ENCODE measurements around the gene FAM168A.

The FAM168A gene

DNA sequence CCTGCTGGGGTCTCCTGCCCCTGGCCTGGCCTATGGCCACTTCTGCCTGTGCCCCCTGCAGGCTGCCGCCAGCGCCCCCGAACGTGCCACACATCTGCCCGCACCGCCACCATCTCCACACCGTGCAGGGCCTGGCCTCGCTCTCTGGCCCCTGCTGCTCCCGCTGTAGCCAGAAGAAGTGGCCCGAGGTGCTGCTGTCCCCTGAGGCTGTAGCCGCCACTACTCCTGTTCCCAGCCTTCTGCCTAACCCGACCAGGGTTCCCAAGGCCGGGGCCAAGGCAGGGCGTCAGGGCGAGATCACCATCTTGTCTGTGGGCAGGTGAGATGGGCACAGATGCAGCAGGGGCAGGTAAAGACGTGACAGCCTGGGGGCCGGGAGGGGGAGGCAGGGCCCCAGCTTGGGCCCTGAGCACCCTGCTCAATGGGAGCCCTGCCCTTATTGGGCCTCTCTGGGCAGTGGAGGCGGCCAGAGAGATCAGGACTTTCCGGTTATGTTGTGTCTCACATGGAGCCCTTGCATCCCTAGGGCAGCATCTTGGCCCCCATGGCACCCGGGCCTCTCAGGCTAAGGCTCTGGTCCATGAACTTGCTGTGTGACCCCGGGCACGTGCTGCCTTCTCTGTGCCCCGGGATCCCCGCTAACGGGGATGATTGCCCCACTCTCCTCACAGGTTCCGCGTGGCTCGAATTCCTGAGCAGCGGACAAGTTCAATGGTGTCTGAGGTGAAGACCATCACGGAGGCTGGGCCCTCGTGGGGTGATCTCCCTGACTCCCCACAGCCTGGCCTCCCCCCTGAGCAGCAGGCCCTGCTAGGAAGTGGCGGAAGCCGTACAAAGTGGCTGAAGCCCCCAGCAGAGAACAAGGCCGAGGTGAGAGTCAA lies 203.3 kb downstream of the FAM168A start:
- Histone ChIP-seq H3K9me3 (ENCODE audit: low read length) (no peaks in the 10 kb centered on the region), H3K4me1 (ENCODE audit: insufficient read depth, low read length) (peaks cover 2% of the 10 kb centered on the region), H3K4me3 (ENCODE audit: low read length) (no peak overlapping the region), H3K27me3 (ENCODE audit: insufficient read depth, low read length) (no peaks in the 10 kb centered on the region), H3K36me3 (ENCODE audit: insufficient read depth, low read length) (peaks cover 15% of the 10 kb centered on the region), H2AFZ (ENCODE audit: low read depth, low read length) (no peak overlapping the region)

DNA sequence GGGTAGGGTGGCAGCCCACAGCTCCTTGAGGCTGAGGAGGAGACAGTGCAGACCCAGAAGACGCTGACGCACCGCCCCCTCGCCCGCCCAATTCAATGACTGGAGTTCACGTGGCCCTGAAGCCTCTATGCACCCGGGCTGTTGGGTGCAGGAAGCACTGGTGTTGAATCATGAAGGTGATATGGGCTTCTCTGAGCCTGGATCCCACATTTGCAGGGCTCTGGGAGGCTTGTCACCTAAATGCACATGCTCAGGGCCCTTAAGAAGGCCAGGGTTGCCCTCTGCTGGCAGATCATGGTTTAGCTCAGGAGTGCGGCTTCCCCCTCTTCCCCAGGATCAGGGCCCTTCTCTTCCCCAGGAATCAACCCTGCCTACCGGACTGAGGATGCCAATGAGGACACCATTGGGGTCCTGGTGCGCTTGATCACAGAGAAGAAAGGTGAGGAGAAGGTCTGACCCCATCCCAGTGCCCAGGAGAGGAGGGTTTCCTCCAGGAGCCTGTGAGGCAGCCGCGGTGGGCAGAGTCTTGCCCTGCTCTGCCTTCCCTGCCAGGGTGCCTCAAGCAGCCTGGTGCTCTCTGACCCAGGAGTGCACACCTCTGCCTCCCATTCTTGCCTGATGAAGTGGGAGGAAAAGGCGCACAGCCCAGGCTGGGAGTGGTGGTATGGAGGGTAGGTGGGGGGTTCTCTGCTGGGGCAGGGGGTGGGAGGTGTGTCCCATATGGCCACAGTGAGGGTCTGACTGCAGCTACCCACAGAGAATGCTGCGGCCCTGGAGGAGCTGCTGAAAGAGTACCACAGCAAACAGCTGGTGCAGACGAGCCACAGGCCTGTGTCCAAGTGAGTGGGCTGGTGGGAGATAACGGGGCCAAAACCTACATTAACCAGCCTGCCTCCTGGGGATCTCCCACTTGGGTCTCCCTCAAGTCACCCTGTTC lies 204.2 kb downstream of the FAM168A start:
- no peak overlapping the region for H3K4me3 ChIP-seq (ENCODE audit: low read length)
- peaks cover 15% of the 10 kb centered on the region for H3K36me3 ChIP-seq (ENCODE audit: insufficient read depth, low read length)
- H3K9me3 ChIP-seq (ENCODE audit: low read length) = no peaks in the 10 kb centered on the region
- H3K4me1 ChIP-seq (ENCODE audit: insufficient read depth, low read length) = no peaks in the 10 kb centered on the region
- no peak overlapping the region for H2AFZ ChIP-seq (ENCODE audit: low read depth, low read length)
- H3K27me3 ChIP-seq (ENCODE audit: insufficient read depth, low read length) = no peaks in the 10 kb centered on the region

DNA sequence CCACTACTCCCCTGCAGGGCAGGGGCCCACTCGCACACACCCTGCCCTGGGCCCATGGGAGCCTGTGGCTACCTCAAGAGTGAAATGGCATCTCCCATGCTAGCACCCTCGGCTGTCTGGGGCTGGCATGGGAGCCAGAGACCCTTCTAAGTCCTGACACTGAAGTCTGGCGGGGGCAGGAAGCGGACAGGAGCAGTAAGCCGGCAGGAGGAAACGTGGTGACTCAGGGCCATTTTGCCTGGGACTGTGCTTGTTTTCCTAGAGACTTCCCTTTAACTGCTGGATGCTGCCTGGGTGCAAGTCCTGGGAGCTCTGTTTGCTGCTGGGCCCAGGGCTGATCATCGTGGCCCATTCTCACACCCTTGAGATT lies 204.9 kb downstream of the FAM168A start:
- no peak overlapping the region for H2AFZ ChIP-seq (ENCODE audit: low read depth, low read length)
- H3K36me3 ChIP-seq (ENCODE audit: insufficient read depth, low read length) = peaks cover 15% of the 10 kb centered on the region
- H3K27me3 ChIP-seq (ENCODE audit: insufficient read depth, low read length) = no peaks in the 10 kb centered on the region
- no peaks in the 10 kb centered on the region for H3K4me1 ChIP-seq (ENCODE audit: insufficient read depth, low read length)
- no peak overlapping the region for H3K4me3 ChIP-seq (ENCODE audit: low read length)
- H3K9me3 ChIP-seq (ENCODE audit: low read length) = no peaks in the 10 kb centered on the region

DNA sequence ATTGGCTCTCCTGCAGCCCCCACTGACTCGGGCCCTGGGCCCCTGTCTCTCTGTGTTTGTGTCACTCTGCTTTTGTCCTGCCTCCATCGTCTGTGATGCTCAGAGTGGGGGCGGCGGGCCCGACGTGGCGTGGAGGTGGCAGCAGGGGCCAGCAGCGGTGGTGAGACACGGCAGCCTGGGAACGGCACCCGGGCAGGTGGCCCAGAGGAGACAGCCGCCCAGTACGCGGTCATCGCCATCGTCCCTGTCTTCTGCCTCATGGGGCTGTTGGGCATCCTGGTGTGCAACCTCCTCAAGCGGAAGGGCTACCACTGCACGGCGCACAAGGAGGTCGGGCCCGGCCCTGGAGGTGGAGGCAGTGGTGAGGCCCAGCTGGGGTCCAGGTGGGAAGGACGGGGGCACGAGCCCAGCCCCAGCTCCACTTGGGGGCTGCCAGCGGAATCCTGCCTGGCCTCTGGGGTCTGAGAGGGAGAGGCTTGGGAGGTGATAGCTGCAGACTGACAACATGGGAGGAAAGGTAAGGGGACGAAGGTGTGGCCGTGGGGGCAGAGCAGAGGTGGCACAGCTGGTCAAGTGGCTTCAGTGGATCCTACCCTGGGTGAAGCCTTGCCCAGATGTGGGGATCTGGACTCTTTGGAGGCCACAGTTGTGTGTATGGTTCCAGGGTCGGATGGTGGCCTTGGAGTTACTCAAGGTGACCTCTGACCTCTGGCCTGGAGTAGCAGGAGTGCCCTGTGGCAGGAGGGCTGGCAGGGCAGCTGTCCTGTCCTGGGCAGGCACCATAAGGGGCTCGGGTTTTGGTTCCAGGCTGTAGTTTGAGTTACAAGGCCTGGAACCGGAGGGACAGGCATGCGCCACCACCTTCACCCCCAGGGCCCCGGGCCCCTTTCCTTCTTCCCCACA lies 205.6 kb downstream of the FAM168A start:
- Histone ChIP-seq H3K9me3 (ENCODE audit: low read length) (no peaks in the 10 kb centered on the region), H3K27me3 (ENCODE audit: insufficient read depth, low read length) (no peaks in the 10 kb centered on the region), H2AFZ (ENCODE audit: low read depth, low read length) (no peak overlapping the region), H3K36me3 (ENCODE audit: insufficient read depth, low read length) (peaks cover 15% of the 10 kb centered on the region), H3K4me3 (ENCODE audit: low read length) (no peak overlapping the region), H3K4me1 (ENCODE audit: insufficient read depth, low read length) (no peaks in the 10 kb centered on the region)

DNA sequence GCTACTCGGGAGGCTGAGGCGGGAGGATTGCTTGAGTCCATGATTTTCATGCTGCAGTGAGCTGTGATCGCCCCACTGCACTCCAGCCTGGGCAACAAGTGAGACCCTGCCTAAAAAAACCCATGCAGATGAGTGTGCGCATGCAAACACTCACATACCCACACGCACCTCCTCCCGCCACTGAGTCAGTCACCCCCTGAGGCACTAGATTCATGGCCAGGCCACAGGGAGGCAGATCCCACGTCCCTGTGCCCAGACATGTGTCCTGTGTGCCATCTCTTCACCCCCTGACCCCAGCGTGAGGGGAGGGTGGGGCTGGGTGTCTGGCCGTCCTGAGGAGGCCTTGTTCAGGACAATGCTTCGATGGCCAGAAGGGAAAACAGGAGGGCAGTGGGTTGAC lies 206.2 kb downstream of the FAM168A start:
- Histone ChIP-seq H3K9me3 (ENCODE audit: low read length) (no peaks in the 10 kb centered on the region), H3K36me3 (ENCODE audit: insufficient read depth, low read length) (peaks cover 13% of the 10 kb centered on the region), H2AFZ (ENCODE audit: low read depth, low read length) (no peak overlapping the region), H3K4me3 (ENCODE audit: low read length) (no peak overlapping the region), H3K27me3 (ENCODE audit: insufficient read depth, low read length) (no peaks in the 10 kb centered on the region), H3K4me1 (ENCODE audit: insufficient read depth, low read length) (no peaks in the 10 kb centered on the region)

DNA sequence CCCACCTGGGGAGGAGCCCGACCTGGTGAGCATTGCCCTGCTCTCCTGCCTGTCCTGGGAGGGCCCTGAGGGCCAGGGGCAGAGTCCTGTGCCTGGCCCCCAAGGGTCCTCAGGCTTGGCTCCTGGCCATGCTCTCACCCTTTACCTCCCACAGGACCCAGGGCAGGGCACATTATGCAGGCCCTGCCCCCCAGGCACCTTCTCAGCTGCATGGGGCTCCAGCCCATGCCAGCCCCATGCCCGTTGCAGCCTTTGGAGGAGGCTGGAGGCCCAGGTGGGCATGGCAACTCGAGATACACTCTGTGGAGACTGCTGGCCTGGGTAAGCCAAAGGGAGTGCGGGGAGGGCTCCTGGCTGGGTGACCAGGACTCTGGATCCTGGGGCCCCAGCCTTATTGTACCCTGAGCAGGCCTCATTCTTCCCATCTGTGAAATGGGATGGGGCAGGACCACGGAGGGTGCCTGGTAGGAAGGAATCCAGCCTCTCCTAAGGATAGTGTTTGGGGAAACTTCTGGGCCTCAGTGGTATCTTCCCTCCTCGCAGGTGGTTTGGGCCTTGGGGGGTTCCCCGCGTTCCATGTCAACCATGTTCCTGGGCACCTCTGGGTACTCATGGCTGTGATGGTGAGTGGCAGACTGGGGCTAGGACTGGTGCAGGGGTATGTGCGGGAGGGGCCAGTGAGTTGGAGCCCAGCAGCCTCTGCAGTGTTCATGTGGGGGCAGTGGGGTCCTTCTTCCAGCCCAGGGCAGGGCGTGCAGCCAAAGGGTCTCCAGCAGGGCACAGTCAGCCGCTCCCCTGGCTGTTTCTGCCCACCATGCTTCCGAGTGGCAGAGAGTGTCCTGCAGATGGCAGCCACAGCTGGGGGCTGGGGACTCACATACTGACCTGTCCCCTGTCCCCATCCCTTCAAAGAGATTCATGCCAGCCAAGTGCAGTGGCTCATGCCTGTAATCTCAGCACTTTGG lies 207.0 kb downstream of the FAM168A start:
- Histone ChIP-seq H3K9me3 (ENCODE audit: low read length) (no peaks in the 10 kb centered on the region), H3K4me3 (ENCODE audit: low read length) (no peak overlapping the region), H3K4me1 (ENCODE audit: insufficient read depth, low read length) (peaks cover 4% of the 10 kb centered on the region), H3K27me3 (ENCODE audit: insufficient read depth, low read length) (no peaks in the 10 kb centered on the region), H3K36me3 (ENCODE audit: insufficient read depth, low read length) (peaks cover 13% of the 10 kb centered on the region), H2AFZ (ENCODE audit: low read depth, low read length) (no peak overlapping the region)

DNA sequence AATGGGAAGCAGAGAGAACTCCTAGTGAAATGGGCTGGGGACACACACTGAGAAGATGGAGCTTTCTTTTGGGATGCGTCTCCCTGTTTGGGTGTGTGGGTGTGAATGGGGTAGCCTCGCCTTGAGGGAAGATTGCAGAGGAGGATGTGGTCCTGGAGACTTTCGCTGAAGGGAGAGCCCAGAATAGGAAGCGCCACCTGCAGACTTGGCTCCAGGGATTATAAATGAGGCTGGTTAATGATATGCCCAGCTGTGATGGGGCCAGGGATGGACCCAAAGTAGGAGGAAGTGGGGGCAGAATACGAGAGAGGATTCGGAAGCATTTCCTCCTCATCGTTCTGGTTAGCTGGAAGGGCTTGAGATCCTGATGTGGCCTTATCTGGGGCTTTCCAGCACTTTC lies 208.0 kb downstream of the FAM168A start:
- H2AFZ ChIP-seq (ENCODE audit: low read depth, low read length) = no peak overlapping the region
- no peaks in the 10 kb centered on the region for H3K9me3 ChIP-seq (ENCODE audit: low read length)
- H3K4me1 ChIP-seq (ENCODE audit: insufficient read depth, low read length) = peaks cover 4% of the 10 kb centered on the region
- no peaks in the 10 kb centered on the region for H3K27me3 ChIP-seq (ENCODE audit: insufficient read depth, low read length)
- no peak overlapping the region for H3K4me3 ChIP-seq (ENCODE audit: low read length)
- H3K36me3 ChIP-seq (ENCODE audit: insufficient read depth, low read length) = peaks cover 9% of the 10 kb centered on the region

DNA sequence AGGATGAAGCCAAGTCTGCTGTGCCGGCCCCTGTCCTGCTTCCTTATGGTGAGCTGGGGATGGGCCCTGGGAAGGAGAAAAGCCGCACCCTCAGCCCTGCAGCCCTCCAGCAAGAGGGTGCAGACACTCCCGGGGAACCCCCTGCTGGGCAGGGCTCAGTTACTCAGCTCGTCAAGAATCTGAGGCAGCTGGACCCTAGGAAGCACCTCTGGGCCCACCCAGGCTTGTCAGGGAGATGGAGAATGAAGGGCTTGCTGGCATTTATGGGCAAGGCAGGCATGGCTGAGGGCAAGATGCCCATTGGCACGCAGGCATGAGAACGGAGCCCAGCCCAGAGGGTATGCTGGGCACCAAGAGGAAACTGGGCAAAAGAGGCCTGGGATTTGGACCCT lies 208.8 kb downstream of the FAM168A start:
- H3K36me3 ChIP-seq (ENCODE audit: insufficient read depth, low read length) = peaks cover 3% of the 10 kb centered on the region
- H3K27me3 ChIP-seq (ENCODE audit: insufficient read depth, low read length) = no peaks in the 10 kb centered on the region
- H3K9me3 ChIP-seq (ENCODE audit: low read length) = no peaks in the 10 kb centered on the region
- no peak overlapping the region for H2AFZ ChIP-seq (ENCODE audit: low read depth, low read length)
- H3K4me3 ChIP-seq (ENCODE audit: low read length) = no peak overlapping the region
- H3K4me1 ChIP-seq (ENCODE audit: insufficient read depth, low read length) = peaks cover 4% of the 10 kb centered on the region

DNA sequence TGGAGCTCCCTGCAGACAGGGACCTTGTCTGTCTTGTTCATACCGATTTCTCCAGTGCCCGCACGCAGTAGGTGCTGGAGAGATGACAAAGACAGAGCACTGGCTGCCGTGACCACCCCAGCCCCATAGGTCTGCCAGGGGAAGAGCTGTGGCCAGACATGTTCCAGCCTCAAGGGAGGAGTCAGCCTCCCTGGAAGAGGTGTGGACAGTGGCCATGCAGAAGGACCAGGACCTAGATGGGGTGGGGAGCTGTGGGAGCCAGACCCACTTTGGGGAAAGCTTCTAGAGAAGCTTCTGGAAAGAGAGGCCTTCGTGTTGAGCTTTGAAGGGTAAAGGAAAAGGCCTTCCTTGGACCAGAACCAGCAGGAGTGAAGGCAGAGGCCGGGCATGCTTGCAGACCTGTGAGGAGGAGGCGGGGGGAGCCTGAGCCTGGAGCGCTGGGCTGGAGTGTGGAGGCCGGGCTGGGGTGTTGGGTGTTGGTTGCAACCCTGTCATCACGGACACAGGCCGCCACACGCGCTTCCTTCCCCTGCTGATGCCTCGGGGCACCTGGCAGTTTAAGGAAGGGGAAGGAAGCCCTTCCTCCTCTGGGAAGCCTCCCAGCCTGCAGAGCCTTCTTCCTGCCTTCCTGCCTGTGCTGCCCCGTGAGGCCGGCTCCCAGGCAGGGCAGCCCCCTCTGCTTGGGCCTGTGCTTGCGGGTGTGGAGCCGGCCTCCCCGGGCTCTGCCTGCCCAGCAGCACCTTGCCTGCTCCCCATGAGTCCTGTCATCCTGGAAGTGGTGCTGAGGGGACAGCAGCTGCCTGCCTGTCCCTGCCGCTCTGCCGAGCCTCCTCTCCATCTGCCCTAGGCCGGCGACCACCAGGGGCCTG lies 209.4 kb downstream of the FAM168A start:
- Histone ChIP-seq H3K36me3 (ENCODE audit: insufficient read depth, low read length) (peaks cover 2% of the 10 kb centered on the region), H3K4me1 (ENCODE audit: insufficient read depth, low read length) (peaks cover 8% of the 10 kb centered on the region), H2AFZ (ENCODE audit: low read depth, low read length) (no peak overlapping the region), H3K9me3 (ENCODE audit: low read length) (no peaks in the 10 kb centered on the region), H3K4me3 (ENCODE audit: low read length) (no peak overlapping the region), H3K27me3 (ENCODE audit: insufficient read depth, low read length) (no peaks in the 10 kb centered on the region)

DNA sequence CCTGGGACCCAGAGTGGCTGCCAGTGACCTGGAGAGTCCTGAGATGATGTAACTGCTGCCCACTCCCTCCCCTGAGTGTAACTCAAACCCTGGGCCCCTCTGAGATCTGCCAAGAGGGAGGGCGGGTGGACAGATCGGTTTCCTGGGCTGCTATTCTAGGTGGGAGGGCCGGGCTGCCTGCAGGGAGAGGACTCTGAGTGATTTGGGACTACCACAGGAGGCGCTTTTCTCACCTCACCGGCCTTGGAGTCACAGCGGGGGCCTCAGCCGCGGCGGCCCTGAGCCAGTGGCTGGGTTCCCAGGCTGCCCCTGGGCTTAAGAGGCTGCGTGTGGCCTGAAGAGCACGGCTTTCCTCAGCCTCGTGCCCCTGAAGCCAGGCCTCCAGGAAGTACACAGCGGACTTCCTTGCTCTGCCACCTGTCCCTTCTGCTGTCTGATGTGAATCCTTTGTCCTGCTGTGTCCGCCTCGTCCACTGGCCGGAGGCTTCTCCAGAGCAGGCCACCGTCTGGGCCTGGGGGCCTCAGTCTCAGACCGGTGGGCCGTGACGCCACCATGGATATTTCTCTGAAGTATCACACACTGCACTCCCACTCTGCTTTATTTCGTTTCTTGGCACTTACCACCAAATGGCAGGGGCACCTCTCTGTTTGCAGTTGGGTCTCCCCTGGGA lies 210.2 kb downstream of the FAM168A start:
- H3K9me3 ChIP-seq (ENCODE audit: low read length) = no peaks in the 10 kb centered on the region
- H2AFZ ChIP-seq (ENCODE audit: low read depth, low read length) = no peak overlapping the region
- H3K36me3 ChIP-seq (ENCODE audit: insufficient read depth, low read length) = peaks cover 2% of the 10 kb centered on the region
- no peaks in the 10 kb centered on the region for H3K27me3 ChIP-seq (ENCODE audit: insufficient read depth, low read length)
- H3K4me1 ChIP-seq (ENCODE audit: insufficient read depth, low read length) = peaks cover 15% of the 10 kb centered on the region
- no peak overlapping the region for H3K4me3 ChIP-seq (ENCODE audit: low read length)

DNA sequence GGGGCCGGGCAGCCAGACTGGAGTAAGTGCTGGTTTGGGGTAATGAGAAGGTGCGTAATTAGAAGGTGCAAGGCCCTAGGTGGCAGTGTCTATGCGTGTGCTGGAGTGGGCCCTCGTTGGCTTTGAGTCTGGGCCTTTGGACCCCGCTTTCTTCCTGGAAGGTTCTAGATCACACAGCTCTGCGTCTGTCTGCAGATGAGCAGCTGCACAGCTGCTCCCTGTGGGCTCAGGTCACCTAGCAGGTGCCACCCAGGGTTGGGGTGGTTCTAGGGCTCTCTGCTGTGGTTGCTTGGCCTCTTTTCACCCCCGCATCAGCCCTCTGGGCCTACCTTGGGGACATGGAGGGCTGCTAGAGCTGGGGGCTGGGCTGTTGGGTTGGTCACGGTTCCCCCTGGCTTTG lies 211.4 kb downstream of the FAM168A start:
- Histone ChIP-seq H3K9me3 (ENCODE audit: low read length) (no peaks in the 10 kb centered on the region), H3K27me3 (ENCODE audit: insufficient read depth, low read length) (no peaks in the 10 kb centered on the region), H3K4me3 (ENCODE audit: low read length) (no peak overlapping the region), H3K4me1 (ENCODE audit: insufficient read depth, low read length) (peaks cover 19% of the 10 kb centered on the region), H3K36me3 (ENCODE audit: insufficient read depth, low read length) (peaks cover 2% of the 10 kb centered on the region), H2AFZ (ENCODE audit: low read depth, low read length) (no peak overlapping the region)
